ENCODE data around the gene FHL5.

FHL5 gene

GRCh38 chr6:96608074-96608473 is 45.1 kb downstream of the FHL5 start:
- TF ChIP-seq ZFX (IDR thresholded peaks at IDR 0.05; ENCODE audit: borderline replicate concordance) = no peak
- no peak for TF ChIP-seq CTCF (IDR thresholded peaks at IDR 0.05)
- H3K27ac ChIP-seq = no peak overlapping the region

GRCh38 chr6:96610019-96610418 is 47.1 kb downstream of the FHL5 start:
- TF ChIP-seq CTCF (IDR thresholded peaks at IDR 0.05) = no peak
- no peak for TF ChIP-seq ZFX (IDR thresholded peaks at IDR 0.05; ENCODE audit: borderline replicate concordance)
- no peak overlapping the region for H3K27ac ChIP-seq

GRCh38 chr6:96611342-96611991 is 48.5 kb downstream of the FHL5 start:
- TF ChIP-seq ZFX (IDR thresholded peaks at IDR 0.05; ENCODE audit: borderline replicate concordance) = no peak
- TF ChIP-seq CTCF (IDR thresholded peaks at IDR 0.05) = no peak
- H3K27ac ChIP-seq = no peak overlapping the region

GRCh38 chr6:96613291-96613999 is 50.5 kb downstream of the FHL5 start:
- TF ChIP-seq CTCF (IDR thresholded peaks at IDR 0.05) = no peak
- no peak for TF ChIP-seq ZFX (IDR thresholded peaks at IDR 0.05; ENCODE audit: borderline replicate concordance)
- H3K27ac ChIP-seq = no peak overlapping the region

GRCh38 chr6:96620851-96621250 is 57.9 kb downstream of the FHL5 start:
- H3K27ac ChIP-seq = no peak overlapping the region
- TF ChIP-seq ZFX (IDR thresholded peaks at IDR 0.05; ENCODE audit: borderline replicate concordance) (no peak), CTCF (IDR thresholded peaks at IDR 0.05) (no peak)

GRCh38 chr6:96621983-96622382 is 59.1 kb downstream of the FHL5 start:
- no peak overlapping the region for H3K27ac ChIP-seq
- TF ChIP-seq CTCF (IDR thresholded peaks at IDR 0.05) (no peak), ZFX (IDR thresholded peaks at IDR 0.05; ENCODE audit: borderline replicate concordance) (no peak)

GRCh38 chr6:96624957-96625356 is 62.0 kb downstream of the FHL5 start:
- no peak overlapping the region for H3K27ac ChIP-seq
- TF ChIP-seq ZFX (IDR thresholded peaks at IDR 0.05; ENCODE audit: borderline replicate concordance) = no peak
- no peak for TF ChIP-seq CTCF (IDR thresholded peaks at IDR 0.05)
